Stimulated activated CD8-positive, alpha-beta memory T cell treated with anti-CD3 and anti-CD28 coated beads, Interleukin-7, amount 100 ng/mL, for 48 hours (primary cell): ENCODE results near the gene S1PR3.

ENCODE experiments used
- DNase-seq, 2 donors: peaks; one replicate each; pipeline ENCODE4 v3.0.0-alpha.2; 2020; ENCODE audit warnings: low read depth in 1 of 2; ENCODE audit errors: extremely low read depth in 1 of 2

Gene S1PR3

DNA sequence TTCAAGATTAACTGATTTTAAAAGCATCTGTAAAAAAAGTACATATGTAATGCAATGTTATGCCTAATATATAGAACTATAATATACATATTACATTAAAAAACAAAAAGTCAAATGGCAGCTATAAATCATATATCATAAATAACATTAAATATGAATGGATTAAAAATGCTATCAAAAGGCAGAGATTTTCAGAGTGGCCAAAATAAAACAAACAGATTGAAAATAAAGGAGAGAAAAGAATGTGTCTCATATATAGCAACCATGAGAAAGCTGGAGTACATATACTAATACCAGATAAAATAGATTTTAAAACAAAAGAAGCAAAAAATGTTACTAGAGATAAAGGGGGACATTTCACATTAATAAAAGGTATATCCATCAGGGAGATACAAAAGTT lies 38.5 kb downstream of the S1PR3 start:
- no peak for DNase-seq

DNA sequence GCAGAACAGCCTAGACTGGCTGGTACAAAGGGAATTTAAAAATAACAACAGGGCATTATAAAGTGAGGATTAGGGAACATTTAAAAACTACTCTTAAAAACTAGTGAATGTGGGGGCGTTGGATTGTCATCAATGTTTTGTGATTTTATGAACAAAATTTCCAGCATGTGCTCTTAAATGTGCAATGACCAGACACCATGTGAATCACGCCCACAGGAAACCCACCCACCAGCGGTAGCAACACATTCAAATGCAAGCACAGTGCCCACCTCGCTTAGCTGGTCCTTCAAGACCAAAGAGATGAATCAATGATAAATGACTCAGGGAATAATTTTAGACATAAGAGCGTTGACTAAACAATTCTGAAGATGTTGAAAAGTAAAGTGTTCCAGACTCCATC lies 40.9 kb downstream of the S1PR3 start:
- no peak for DNase-seq

DNA sequence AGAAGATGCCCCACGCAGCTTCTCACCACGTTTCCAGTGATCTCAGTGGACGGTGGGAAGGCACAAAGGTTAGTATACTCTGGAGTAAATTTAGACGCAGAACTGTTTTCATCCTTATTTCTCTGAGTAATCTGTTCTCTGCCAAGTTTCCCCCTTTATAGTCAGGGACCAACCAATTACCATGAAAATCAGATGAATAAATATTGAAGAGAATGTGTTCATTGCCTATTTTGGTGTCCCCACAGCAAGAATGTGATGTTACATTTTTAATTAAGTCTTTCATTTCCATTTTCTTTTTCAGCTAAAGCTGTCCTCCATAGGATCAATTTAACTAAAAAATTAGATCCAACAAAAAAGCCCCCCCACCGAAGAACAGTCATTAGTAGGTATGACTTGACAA lies 41.4 kb downstream of the S1PR3 start:
- no peak for DNase-seq

DNA sequence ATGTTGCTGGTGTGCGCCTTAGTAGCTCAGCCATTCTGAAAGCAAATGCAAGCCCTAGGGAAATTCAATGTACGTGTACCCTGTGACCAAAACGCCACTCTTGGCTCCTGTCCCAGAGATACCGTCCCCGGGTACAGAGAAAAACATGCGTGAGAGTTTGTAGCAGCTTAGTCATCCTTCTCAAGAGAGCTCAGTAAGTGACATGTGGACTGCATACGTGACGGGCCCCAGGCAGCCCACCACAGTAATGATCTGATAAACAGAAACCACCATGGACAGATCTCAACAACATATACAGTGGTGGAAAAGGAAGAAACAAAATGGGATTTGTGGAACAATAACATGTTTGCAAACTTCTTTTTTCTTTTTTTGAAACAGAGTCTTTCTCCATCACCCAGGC lies 45.1 kb downstream of the S1PR3 start:
- no peak for DNase-seq

DNA sequence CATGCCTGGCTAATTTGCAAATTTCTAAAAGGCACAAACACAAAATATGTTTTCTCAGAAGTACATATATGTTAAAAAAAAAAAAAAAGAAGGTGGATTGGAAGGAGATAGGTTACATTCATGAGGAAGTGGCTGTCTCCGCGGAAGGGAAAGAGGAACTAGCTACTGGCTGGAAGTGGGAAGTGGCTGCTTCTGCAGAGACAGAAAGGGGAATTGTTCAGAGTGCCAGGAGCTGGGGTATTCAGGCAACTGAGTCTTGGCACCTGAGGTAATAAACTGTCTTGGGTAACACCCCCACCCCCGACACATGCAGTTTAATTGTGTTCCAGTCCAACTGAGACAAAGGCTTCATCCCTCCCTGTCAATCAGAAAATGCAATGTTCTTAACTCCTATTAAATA lies 45.6 kb downstream of the S1PR3 start:
- DNase-seq: no peak

DNA sequence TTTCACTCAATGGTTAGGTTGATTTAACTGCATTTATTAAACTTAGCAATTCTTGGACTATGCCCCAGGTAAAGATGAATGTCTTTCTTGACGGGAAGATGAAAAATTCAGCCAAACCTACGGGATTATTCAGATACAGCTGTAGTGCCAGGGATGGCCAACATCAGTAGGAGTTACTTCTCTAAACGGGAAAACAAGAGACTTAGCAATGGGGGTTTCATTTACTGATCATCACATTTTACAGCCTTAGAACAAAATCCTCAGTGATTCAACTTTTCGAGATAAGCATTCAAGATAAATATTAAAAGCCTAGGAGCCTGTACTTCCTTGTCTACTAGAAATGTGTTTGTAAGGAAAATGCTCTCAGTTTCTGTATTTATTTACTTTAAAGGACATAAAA lies 46.1 kb downstream of the S1PR3 start:
- no peak for DNase-seq

DNA sequence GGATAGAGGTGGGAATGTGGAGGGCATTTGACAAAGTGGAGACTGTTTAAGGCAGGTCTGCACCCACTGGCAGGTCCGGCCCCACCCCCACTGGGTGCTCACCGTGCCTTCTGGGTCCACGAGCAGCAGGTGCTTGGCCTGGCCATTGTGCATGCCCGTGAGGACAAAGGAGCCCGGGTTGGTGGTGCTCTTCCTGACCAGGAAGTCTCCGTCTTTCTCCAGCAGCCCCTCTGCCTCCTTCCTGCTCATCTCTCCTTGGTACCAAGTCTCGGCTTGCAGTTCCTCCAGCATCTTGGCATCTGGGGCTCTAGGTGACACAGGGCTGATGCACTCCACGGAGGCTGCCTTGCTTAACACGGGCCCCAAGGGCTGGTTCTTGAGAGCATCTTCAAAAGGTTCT lies 46.6 kb downstream of the S1PR3 start:
- DNase-seq: no peak

DNA sequence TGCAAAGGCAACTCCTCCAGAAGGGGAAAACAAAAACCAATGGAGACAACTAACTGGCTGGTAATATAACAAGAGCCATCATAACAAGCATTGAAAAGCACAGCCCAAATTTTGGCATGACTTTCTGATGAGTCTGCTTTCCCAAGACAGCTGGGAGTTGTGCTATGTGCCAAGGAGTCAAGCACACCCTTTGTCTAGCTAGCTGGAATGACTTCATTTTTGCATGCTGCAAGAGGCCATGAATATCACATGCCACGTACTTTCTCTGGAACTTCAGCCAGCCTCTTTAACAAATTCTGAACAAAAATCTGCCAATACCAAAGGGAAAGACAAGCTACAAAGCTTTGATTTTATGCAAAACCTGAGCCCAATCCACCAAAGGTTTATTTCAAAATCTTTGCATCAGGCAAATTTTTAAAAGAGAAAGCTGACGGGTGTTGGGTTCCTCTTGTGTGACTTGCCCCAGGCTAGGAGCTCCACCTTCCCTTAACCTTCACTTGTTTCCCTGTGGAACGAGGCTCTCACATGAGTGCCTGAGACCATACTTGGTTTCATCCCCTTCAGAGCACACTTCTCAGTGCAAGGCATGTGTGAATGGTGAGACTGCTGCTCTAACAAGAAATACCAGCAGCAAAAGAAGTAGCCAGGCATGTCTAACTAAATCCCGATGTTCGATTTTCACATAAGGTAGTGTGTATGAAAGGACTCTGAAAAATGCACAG lies 47.3 kb downstream of the S1PR3 start:
- DNase-seq: no peak

DNA sequence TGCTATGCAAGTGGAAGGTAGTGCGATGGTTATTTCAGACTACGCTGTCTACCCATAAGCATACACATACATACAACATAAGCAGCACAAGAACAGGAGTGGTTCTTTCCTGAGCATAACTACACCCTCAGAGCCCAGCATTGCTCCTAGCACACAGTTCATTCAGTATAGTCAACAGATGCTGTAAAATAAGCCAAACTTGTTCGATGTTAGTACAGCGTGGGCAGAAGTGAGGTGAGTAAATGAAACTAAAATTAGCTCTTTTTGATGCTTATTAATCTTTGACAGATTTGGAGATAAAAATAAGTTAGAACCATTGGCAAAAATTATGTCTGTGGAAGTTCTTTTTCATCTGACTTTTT lies 47.8 kb downstream of the S1PR3 start:
- DNase-seq: no peak

DNA sequence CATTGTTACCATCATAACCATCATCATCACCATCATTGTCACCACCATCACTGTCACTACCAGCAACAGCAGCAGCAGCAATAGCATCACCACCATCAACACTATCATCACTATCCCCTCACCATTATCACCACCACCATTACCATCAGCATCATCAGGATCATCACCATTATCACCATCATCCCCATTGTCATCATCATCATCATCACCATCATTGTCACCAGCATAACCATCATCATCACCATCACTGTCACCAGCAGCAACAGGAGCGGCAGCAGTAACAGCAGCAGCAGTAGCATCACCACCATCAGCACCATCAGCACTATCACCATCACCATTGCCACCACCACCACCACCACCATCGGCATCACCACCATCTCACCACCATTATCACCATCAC lies 48.4 kb downstream of the S1PR3 start:
- no peak for DNase-seq

DNA sequence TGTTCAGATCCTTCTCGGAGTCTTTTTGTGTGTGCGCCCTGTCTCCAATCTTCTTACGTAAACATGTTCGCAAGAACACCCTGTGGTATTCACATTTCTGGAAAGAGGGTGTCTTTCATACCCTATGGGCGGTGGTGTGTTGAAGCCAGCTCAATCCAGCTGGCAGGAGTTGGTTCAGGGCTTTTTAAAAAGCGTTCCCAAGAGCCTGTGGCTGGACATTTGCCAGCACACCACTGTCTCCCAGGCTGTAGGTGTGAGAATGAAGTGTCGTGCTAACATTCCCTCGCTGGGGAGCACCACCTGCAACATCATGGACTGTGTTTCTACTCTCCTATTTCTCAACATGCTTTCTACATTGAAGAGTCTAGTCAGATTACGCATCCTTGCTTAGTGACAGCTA lies 51.7 kb downstream of the S1PR3 start:
- no peak for DNase-seq

DNA sequence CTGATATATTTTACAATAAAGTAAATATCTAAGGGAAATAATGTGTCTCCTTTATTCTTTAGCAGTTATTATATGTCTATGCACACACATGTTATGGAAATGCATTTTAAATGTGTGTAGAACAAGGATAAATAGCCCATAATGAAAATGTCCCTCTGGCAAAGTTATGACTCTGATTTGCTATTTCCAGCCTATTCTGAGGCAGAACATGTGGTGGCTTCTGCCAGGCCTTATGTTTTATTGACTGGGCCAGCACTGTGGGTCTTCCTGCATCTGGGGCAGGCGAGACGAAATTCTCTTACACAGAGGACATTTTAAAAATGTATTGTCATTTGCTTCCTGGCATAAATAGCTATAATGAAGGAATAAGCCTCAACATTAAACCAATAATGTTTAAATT lies 52.8 kb downstream of the S1PR3 start:
- DNase-seq: no peak

DNA sequence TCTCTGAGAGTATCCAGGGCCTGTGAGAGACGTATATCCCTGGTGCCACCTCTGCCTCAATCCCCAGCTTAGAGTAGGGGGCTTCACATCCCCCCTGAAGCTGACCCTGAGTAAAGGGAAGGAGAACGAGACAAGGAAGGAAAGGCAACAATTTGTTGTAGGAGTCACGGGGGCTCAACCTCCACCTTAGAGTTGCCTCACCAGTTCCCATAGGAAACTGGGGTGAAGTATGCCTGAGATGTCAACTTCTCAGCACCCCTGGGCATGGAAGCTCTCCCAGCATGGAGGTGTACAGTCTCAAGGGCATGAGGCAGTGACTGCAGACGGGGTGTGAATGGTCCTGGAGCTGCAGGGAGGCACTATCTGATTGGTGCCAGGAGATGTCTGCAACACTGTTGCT lies 53.6 kb downstream of the S1PR3 start:
- DNase-seq: no peak

DNA sequence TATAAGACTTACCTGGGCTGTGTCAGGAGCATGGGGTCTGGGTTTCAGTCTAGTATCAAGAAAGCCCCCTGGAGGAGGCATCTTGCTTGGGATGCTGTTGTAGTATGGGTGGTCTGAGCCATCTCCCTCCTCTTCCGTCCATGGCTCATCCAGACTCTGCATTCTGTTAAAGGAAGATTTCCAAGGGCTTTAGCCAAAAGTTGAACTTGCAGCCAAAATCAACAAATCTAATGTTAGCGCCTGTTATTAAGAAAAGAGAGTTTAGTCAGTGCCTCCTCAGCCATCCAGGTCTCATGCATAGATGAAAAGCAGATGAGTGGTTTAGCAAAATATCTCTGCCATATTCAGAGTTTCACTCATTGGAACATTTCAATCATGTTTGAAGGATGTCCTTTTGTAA lies 55.6 kb downstream of the S1PR3 start:
- no peak for DNase-seq

DNA sequence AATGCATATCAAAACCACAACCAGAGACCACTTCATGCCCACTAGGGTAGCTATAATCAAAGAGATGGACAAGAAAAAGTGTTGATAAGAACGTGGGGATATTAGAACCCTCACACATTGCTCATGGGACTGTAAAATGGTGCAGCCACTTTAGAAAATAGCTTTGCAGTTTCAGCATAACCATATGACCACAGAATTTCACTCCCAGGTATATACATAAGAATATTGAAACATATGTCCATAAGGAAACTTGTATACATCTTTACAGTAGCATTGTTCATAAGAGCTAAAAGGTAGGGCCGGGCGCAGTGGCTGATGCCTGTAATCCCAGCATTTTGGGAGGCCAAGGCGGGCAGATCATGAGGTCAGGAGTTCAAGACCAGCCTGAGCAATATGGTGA lies 56.4 kb downstream of the S1PR3 start:
- no peak for DNase-seq

DNA sequence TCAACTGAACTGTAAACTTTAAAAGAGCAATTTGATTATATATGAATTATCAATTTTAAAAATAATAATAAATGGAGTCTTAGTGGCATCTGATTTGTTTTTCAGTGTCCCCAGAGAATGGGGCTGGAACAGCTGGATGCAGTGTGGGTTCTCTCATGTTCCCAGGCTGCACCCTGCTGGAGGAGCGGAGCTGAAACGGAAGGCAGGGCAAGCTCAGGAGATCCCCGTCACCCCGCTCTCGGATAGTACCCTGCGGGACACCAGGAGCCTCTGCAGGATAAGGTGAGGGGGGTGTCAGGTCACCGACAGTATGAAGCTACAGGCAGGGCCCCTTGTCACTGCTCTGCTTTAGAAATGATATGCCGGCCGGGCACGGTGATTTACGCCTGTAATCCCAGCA lies 57.3 kb downstream of the S1PR3 start:
- DNase-seq: no peak

DNA sequence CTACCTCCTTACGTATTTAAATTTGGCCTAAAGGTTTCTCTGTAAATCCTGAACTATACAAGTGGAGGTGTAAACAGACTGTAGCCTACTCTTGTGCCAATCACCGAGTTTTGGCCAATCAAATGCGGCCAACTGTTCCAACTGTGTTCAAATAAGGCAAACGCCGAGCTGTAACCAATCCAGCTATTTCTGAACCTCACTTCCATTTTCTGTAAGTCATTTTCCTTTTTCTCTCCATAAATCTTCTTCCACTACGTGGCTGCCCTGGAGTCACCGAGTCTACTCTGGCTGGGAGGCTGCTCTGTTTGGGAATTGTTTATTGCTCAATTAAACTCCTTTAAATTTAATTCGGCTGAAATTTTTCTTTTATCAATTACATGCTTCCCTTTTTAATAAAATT lies 58.4 kb downstream of the S1PR3 start:
- no peak for DNase-seq

DNA sequence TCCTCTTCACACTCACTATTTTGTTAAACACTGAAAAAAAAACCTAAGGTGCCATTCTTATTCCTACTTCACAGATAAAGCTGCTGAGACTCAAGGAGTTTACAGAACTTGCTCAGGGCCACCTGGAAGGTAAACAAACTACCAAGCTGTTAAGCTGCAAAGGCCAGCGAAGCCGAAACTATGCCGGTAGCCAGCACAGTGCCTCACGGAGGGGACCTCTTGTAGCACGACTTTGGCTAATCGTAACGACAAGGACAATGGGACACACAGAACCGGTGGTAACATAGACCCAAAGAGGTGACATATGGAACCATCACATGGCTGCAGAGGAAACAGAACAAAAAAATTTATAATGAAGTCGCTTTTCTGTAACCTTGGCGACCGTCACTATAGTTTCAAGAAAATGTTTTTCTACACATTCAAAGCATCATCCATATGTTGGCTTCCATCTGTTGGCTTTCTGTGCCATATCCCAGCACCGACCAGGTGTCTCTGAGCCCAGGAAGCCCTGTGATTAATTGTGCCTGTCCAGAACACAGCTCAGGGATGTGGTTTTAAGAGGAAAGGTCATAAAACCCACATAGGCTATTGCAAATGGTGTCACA lies 60.3 kb downstream of the S1PR3 start:
- DNase-seq: no peak

DNA sequence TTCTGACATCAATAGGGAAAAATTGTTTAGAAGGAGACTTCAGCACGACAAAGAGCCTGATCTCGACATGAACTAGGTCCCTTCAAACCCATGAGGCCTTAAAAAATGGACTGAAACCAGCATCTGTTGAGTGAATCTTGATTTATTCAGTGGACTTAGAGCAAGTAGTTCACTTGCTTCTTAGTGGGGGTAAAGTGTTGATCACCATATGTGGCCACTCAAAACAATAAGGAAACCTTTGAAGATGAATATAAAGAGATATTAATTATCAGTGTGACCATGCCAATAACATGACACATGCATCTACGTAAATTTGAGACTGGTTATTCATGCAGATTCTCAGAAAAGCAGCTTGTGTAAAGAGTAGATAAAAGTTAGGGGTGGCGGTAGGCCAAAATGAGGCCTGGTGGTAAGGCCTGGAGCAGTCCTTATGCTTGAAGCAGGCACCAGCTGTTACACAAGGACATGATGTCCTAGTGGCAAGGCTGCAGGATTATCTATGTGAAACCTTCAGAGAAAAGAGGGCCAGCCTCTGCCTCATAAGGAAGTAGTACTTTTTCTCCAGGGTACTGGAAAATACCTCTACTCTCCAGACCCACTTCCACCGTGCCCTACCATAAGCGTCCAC lies 61.3 kb downstream of the S1PR3 start:
- DNase-seq: no peak

DNA sequence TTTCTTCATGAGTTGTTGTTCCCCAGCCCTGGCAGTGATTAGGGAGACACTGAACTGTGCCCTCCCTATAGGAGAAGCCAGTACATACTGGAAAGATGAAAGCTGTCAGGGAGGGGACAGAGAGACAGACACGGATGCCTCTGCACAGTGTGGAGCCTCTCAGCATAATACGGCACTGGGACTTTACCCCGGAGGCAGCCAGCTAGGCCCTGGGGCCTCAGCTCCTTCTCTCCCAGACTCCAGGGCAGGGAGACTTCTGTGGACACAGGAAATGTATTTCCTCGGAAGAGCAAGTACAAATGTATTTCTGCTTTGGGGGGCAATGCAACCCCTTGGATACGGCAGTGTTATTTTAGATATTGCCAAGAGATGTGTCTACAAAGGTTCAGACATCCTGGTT lies 62.0 kb downstream of the S1PR3 start:
- no peak for DNase-seq
